ENCODE data around the gene COASY.
"Not testable (repeated sequence)": the region's sequence is repeated elsewhere in the genome, so short reads cannot be mapped to it uniquely, and the experiment has no call there.

The COASY gene

GRCh38 chr17:42609182-42609813, 47.4 kb downstream of the COASY start, which contains the start of the genes RETREG3 and TUBG1:
Gene RETREG3, minus strand, starts transcription at chr17:42609374. Its CDS starts 50 bp downstream, at chr17:42609324.
Gene TUBG1, plus strand, starts transcription at chr17:42609683. Its CDS starts 55 bp downstream, at chr17:42609738.
- peak; percentile 99 for DNase-seq (ENCODE audit: low read depth)
- TF ChIP-seq CTCF (IDR thresholded peaks at IDR 0.05; ENCODE audit: low read depth, low read length, missing control alignments), result peak; percentile 53
- peak within 1 kb of the TSS; percentile 83 for H3K4me3 ChIP-seq (ENCODE audit: low read depth, low read length)
- in situ Hi-C loops (cut with HindIII; ENCODE audit: low sequenced_read_pairs), result loop anchor here (5.0 kb wide), 1 partner anchor 53 kb away; no protein-coding TSS in a partner anchor

- not testable (repeated sequence) for DNase-seq (ENCODE audit: low read depth)
- in situ Hi-C loops (cut with HindIII; ENCODE audit: low sequenced_read_pairs), result loop anchor here (5.0 kb wide), 1 partner anchor 52 kb away; no protein-coding TSS in a partner anchor
- peak overlapping the region; percentile 83 for H3K4me3 ChIP-seq (ENCODE audit: low read depth, low read length)
Observed at GRCh38 chr17:42609814-42610801, 48.2 kb downstream of the COASY start.

DNA sequence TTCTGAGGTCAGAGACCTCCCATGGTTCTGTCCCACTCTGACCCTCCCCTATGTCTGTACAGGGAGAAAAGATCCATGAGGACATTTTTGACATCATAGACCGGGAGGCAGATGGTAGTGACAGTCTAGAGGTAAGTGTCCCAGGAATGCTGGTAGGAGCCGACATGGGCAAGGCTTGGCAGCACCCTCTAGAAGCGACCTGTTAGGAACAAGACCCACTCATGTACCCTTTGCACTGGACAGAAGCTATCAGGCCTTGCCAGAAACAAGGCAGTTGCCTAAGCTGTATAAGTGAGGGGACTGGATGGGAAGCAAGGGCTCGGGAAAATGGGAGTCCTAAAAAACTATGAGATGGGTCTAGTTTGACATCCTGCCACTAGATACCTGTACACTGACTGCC, 50.1 kb downstream of the COASY start:
- no peak for TF ChIP-seq CTCF (IDR thresholded peaks at IDR 0.05; ENCODE audit: low read depth, low read length, missing control alignments)
- no peak overlapping the region for H3K4me3 ChIP-seq (ENCODE audit: low read depth, low read length)
- in situ Hi-C loops (cut with HindIII; ENCODE audit: low sequenced_read_pairs), result no loop called here
- no peak for DNase-seq (ENCODE audit: low read depth)

DNA sequence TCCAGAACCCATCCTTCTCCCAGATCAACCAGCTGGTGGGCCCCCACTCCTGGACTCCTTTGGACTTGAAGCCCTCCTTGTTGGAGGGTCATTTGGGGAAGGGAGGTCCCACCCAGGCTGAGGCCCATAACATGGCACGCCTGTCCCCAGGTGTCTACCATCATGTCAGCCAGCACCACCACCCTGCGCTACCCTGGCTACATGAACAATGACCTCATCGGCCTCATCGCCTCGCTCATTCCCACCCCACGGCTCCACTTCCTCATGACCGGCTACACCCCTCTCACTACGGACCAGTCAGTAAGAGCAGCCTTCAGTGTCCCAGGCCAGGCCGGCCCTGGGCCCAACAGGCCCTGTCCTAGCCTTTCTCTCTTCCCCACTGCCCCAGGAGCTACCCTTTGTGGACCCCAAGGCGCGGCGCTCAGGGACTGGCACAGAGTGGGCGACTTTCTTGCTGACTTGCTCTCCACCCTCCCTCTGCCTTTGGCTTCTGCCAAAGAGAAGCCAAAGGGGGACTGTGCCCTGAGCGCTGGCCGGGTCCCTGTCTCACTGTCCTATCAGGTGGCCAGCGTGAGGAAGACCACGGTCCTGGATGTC, 51.8 kb downstream of the COASY start:
- no peak overlapping the region for H3K4me3 ChIP-seq (ENCODE audit: low read depth, low read length)
- no peak for DNase-seq (ENCODE audit: low read depth)
- no peak for TF ChIP-seq CTCF (IDR thresholded peaks at IDR 0.05; ENCODE audit: low read depth, low read length, missing control alignments)
- in situ Hi-C loops (cut with HindIII; ENCODE audit: low sequenced_read_pairs), result no loop called here
